Mesendoderm (in vitro differentiated cells): ENCODE measurements around the gene SNX27. TPM values are rescaled to one million over a fixed set of nuclear protein-coding genes. Genes with fewer than 3 reads are reported as not detected.

Experiments
- DNase-seq: peaks from one replicate; pipeline ENCODE4 v3.0.0; 2013
- H2AK5ac ChIP-seq: 2 replicates; pipeline ENCODE4 v1.6.1; 2013; ENCODE audit warnings: low read length, inconsistent platforms
- H2BK120ac ChIP-seq: 2 replicates; pipeline ENCODE4 v1.6.1; 2013; ENCODE audit warnings: low read depth, mild to moderate bottlenecking, low read length, moderate library complexity, mixed read lengths
- H2BK15ac ChIP-seq: replicated peaks from 2 replicates; pipeline ENCODE4 v1.6.1; 2013; ENCODE audit warnings: low read depth, mild to moderate bottlenecking, moderate library complexity
- H2BK5ac ChIP-seq: 2 replicates; pipeline ENCODE4 v1.6.1; 2013; ENCODE audit warnings: low read length, inconsistent platforms
- H3K18ac ChIP-seq: 2 replicates; pipeline ENCODE4 v1.6.1; 2013; ENCODE audit warnings: mild to moderate bottlenecking, low read length, mixed read lengths
- H3K23ac ChIP-seq: one replicate; pipeline ENCODE4 v1.6.1; 2013; ENCODE audit warnings: low read length
- H3K27ac ChIP-seq: 2 replicates; pipeline ENCODE4 v1.5.1; 2013; ENCODE audit warnings: low read depth, mild to moderate bottlenecking, inconsistent platforms, low read length, moderate library complexity
- H3K27me3 ChIP-seq: 2 replicates; pipeline ENCODE4 v1.6.1; 2013; ENCODE audit warnings: low read length, control low read depth, mild to moderate bottlenecking, inconsistent platforms; ENCODE audit not compliant: insufficient read depth, poor library complexity
- H3K36me3 ChIP-seq: 2 replicates; pipeline ENCODE4 v1.6.1; 2013; ENCODE audit warnings: low read length, inconsistent platforms; ENCODE audit not compliant: control insufficient read depth, insufficient read depth
- H3K4ac ChIP-seq: one replicate; pipeline ENCODE4 v1.6.1; 2013; ENCODE audit warnings: low read depth, mild to moderate bottlenecking, low read length, moderate library complexity
- H3K4me1 ChIP-seq: 2 replicates; pipeline ENCODE4 v1.6.1; 2013; ENCODE audit warnings: low read depth, low read length, inconsistent platforms; ENCODE audit not compliant: control insufficient read depth
- H3K4me2 ChIP-seq: 2 replicates; pipeline ENCODE4 v1.6.1; 2013; ENCODE audit warnings: low read length
- H3K4me3 ChIP-seq: 2 replicates; pipeline ENCODE4 v1.5.1; 2013; ENCODE audit warnings: mild to moderate bottlenecking, low read length
- H3K56ac ChIP-seq: one replicate; pipeline ENCODE4 v1.6.1; 2013; ENCODE audit warnings: low read length
- H3K79me1 ChIP-seq: 2 replicates; pipeline ENCODE4 v1.6.1; 2013; ENCODE audit warnings: low read length, inconsistent platforms
- H3K79me2 ChIP-seq: 2 replicates; pipeline ENCODE4 v1.6.1; 2013; ENCODE audit warnings: mild to moderate bottlenecking, low read length; ENCODE audit not compliant: control insufficient read depth, insufficient read depth
- H3K9ac ChIP-seq: 2 replicates; pipeline ENCODE4 v1.6.1; 2013; ENCODE audit warnings: low read length, inconsistent platforms
- H4K5ac ChIP-seq: one replicate; pipeline ENCODE4 v1.6.1; 2013; ENCODE audit warnings: low read length
- H4K8ac ChIP-seq: one replicate; pipeline ENCODE4 v1.6.1; 2013; ENCODE audit warnings: low read depth, mild to moderate bottlenecking, control low read depth, low read length, moderate library complexity
- WGBS: extraction: QIAGEN DNeasy Blood & Tissue Kit; methylation state at CpG from one replicate; pipeline ENCODE4 v1.1.7; 2013; ENCODE audit warnings: low lambda C conversion rate, missing lambda C conversion rate; ENCODE audit not compliant: insufficient coverage; ENCODE audit errors: extremely low coverage; 5-methylcytosine and 5-hydroxymethylcytosine counted together
- polyA plus RNA-seq, 2 experiments: library from polyadenylated mRNA; stranded (reverse); fragments of 200-250 nt; gene quantifications; one replicate each; pipeline ENCODE4 v1.2.3, GENCODE V29; 2013

Gene SNX27
- 19.3 TPM for polyA plus RNA-seq (2013, experiment 1 of 2)
- 19.3 TPM for polyA plus RNA-seq (2013, experiment 2 of 2)

DNA sequence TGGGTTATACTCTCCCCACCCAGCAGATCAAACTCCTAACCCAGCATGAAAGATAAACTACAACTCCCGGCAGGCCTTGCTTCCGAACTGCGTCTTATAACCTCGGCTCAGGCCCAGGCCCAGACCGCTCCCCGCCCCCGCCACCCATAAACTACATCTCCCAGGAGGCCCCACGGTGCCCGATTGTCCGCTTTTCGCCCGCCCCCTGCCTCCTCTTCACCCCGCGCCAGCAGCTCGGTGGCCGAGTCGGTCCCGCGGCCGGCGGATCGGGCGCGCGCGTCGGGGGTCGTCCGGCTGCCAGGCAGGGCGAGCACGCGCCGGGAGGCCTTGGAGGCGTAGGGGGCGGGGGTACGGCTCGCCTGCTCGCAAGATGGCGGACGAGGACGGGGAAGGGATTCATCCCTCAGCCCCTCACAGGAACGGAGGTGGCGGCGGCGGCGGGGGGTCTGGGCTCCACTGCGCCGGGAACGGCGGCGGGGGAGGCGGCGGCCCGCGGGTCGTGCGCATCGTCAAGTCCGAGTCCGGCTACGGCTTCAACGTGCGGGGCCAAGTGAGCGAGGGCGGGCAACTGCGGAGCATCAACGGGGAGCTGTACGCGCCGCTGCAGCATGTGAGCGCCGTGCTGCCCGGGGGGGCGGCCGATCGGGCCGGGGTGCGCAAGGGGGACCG lies at the start of gene SNX27:
SNX27 (plus strand) TSS at position 219 of the 669 bp plus-strand sequence; CDS start at position 371, 152 bp downstream.
- H2BK5ac ChIP-seq, result no peak within 1 kb of the TSS

DNA sequence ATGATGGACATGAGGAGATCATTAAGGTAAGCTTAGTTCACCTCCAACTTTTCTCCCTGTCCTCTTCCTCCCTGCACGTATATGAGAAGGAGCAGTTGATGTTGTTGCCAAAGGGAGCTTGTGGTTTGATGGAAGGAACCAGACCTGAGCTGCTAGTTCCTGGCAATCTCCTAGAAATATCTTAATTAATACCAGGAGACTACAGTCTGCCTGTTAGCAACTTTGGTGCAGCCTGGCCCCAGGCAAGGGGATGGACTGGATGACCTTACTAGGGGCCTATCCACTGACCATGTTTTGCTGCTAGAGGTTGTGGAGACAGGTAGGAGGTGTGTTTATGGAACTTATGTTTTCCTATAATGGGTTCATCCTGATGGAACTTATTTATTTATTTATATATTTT lies 49.2 kb upstream of the SNX27 start:
- Histone ChIP-seq H3K56ac (no peak overlapping the region), H3K4ac (no peak overlapping the region), H3K27ac (no peak overlapping the region), H3K79me1 (peaks cover 9% of the 10 kb centered on the region), H3K4me2 (no peak overlapping the region), H2AK5ac (no peak overlapping the region), H3K79me2 (no peaks in the 10 kb centered on the region), H4K5ac (no peak overlapping the region), H2BK5ac (no peak overlapping the region), H4K8ac (no peak overlapping the region), H3K27me3 (no peaks in the 10 kb centered on the region), H3K18ac (no peak overlapping the region), H3K4me3 (no peak overlapping the region), H3K4me1 (no peaks in the 10 kb centered on the region), H3K36me3 (peaks cover 5% of the 10 kb centered on the region), H2BK120ac (no peak overlapping the region), H3K9ac (no peak overlapping the region), H2BK15ac (no peak overlapping the region), H3K23ac (no peak overlapping the region)
- DNase-seq, result no peak
- no CpG with 5 or more reads among the region's 1 CpG for WGBS

More for the DNA sequence above, at the start of gene SNX27:
- no peak within 1 kb of the TSS for H4K8ac ChIP-seq
- peak within 1 kb of the TSS; percentile 6 for H3K4ac ChIP-seq
- no CpG with 5 or more reads among the region's 79 CpGs for WGBS
- H3K4me3 ChIP-seq, result peak within 1 kb of the TSS; percentile 66
- H3K56ac ChIP-seq, result peak within 1 kb of the TSS; percentile 91
- H2BK15ac ChIP-seq, result no peak within 1 kb of the TSS
- peak within 1 kb of the TSS; percentile 96 for H3K4me2 ChIP-seq
- DNase-seq, result peak; percentile 98
- H4K5ac ChIP-seq, result no peak within 1 kb of the TSS
- peak within 1 kb of the TSS; percentile 93 for H3K18ac ChIP-seq
- peaks cover 13% of the 10 kb centered on the region for H3K79me2 ChIP-seq
- H3K9ac ChIP-seq, result peak within 1 kb of the TSS; percentile 81
- H3K4me1 ChIP-seq, result peaks cover 4% of the 10 kb centered on the region
- H3K27me3 ChIP-seq, result no peaks in the 10 kb centered on the region
- peak within 1 kb of the TSS; percentile 48 for H3K23ac ChIP-seq
- H2AK5ac ChIP-seq, result no peak within 1 kb of the TSS
- peaks cover 6% of the 10 kb centered on the region for H3K79me1 ChIP-seq
- peak within 1 kb of the TSS; percentile 91 for H2BK120ac ChIP-seq
- no peaks in the 10 kb centered on the region for H3K36me3 ChIP-seq
- peak within 1 kb of the TSS; percentile 88 for H3K27ac ChIP-seq

DNA sequence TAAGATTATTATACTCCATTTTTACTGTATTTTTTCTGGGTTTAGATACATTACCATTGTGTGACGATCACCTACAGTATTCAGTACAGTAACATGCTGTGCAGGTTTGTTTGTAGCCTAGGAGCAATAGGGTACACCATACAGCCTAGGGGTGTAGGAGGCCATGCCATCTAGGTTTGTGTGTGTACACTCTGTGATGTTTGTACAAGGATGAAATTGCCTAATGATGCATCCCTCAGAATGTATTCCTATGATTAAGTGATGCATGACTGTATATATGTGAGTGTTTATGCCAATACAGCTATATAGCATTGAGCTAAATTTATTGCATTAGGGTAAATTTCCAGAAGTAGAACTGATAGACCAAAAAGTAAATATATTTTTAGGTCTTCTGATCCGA lies 48.5 kb upstream of the SNX27 start:
- Histone ChIP-seq H4K5ac (no peak overlapping the region), H3K4me1 (no peaks in the 10 kb centered on the region), H3K23ac (no peak overlapping the region), H3K9ac (no peak overlapping the region), H3K4me2 (no peak overlapping the region), H3K18ac (no peak overlapping the region), H3K79me2 (no peaks in the 10 kb centered on the region), H2AK5ac (no peak overlapping the region), H3K56ac (no peak overlapping the region), H2BK120ac (no peak overlapping the region), H2BK5ac (no peak overlapping the region), H3K79me1 (peaks cover 9% of the 10 kb centered on the region), H3K27ac (no peak overlapping the region), H3K4me3 (no peak overlapping the region), H3K36me3 (peaks cover 5% of the 10 kb centered on the region), H2BK15ac (no peak overlapping the region), H3K27me3 (no peaks in the 10 kb centered on the region), H3K4ac (no peak overlapping the region), H4K8ac (no peak overlapping the region)
- no CpG with 5 or more reads among the region's 2 CpGs for WGBS
- no peak for DNase-seq

DNA sequence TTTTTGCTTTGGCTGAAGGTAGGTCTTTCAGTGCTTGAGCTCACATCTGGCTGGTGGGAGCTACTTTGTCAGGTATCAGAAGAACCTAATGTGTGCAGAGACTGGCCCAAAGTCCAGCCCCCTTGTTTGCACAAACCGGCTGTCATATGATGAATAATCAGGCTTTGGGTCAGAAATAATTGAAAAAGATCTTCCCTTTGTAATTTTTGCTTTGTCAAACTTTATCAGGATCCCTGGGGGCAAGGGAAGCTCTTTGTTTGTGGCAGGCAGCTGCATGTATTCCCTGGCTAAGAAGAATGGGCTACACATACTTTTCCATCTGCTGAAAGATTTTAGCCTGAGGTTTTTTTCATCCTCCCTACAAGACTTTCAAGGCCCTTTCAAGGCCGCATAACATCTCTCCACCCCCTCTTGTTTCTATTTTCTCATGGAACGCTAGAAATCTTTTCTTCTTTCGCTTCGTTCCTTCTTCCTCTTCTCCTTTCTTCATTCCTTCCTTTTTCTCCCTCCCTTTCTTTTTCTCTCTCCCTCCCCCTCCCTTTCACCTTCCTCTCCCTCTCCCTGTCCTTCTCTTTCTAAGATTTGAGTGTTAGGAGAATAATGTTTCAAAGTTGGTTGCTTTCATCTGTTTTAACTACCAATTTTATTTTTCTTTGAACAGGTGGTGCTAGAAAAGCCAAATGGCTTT lies 46.2 kb upstream of the SNX27 start:
- Histone ChIP-seq H2BK5ac (no peak overlapping the region), H3K56ac (no peak overlapping the region), H2BK15ac (no peak overlapping the region), H3K9ac (no peak overlapping the region), H3K4me1 (no peaks in the 10 kb centered on the region), H2BK120ac (no peak overlapping the region), H3K4me3 (no peak overlapping the region), H2AK5ac (no peak overlapping the region), H3K4me2 (no peak overlapping the region), H3K36me3 (peaks cover 6% of the 10 kb centered on the region), H4K8ac (no peak overlapping the region), H3K23ac (no peak overlapping the region), H3K27ac (no peak overlapping the region), H3K79me1 (peaks cover 3% of the 10 kb centered on the region), H3K4ac (no peak overlapping the region), H3K27me3 (no peaks in the 10 kb centered on the region), H3K18ac (no peak overlapping the region), H4K5ac (no peak overlapping the region), H3K79me2 (no peaks in the 10 kb centered on the region)
- DNase-seq, result no peak
- 100% methylated on average over 3 of the region's 5 CpGs for WGBS

DNA sequence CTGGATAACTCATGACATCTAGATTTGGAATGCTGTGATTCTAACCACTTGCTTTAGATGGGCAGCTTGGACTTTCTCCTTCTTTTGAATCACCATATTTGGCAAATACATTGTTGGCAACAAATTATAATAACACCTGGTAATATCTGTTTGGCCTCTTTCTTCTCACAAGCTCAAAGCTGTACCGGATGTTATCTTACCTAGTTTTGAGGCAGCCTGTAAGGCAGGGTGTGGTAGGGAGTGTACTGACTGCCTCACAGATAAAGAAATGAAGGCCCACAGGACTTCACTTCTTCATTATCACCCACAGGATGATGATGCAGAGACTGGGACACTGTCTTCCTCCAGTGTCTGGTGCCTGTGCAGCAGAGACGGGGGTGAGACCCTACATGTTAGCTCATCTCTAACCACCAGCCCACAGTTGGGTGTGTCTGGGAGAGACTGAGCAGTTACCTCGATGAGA lies 43.2 kb upstream of the SNX27 start:
- no peak overlapping the region for H2BK120ac ChIP-seq
- no peaks in the 10 kb centered on the region for H3K79me1 ChIP-seq
- H3K18ac ChIP-seq, result no peak overlapping the region
- no peaks in the 10 kb centered on the region for H3K79me2 ChIP-seq
- H3K9ac ChIP-seq, result no peak overlapping the region
- H3K36me3 ChIP-seq, result peaks cover 6% of the 10 kb centered on the region
- no peak overlapping the region for H2AK5ac ChIP-seq
- H3K4me3 ChIP-seq, result no peak overlapping the region
- no peaks in the 10 kb centered on the region for H3K27me3 ChIP-seq
- no peak overlapping the region for H3K56ac ChIP-seq
- H2BK15ac ChIP-seq, result no peak overlapping the region
- no peak overlapping the region for H3K23ac ChIP-seq
- no CpG with 5 or more reads among the region's 3 CpGs for WGBS
- no peak overlapping the region for H3K4me2 ChIP-seq
- no peak overlapping the region for H3K27ac ChIP-seq
- no peak for DNase-seq
- no peak overlapping the region for H2BK5ac ChIP-seq
- H4K5ac ChIP-seq, result no peak overlapping the region
- H3K4me1 ChIP-seq, result no peaks in the 10 kb centered on the region
- no peak overlapping the region for H4K8ac ChIP-seq
- H3K4ac ChIP-seq, result no peak overlapping the region
